ENCODE measurements around the gene FAU. TPM values are rescaled to one million over a fixed set of nuclear protein-coding genes. Genes with fewer than 3 reads are reported as not detected.

The FAU gene
- total and polyA plus RNA-seq, 2 of the 13 experiments (the other 11 are each of a cell fraction or from before 2014, with no cell fraction given) = 374 to 869 TPM

DNA sequence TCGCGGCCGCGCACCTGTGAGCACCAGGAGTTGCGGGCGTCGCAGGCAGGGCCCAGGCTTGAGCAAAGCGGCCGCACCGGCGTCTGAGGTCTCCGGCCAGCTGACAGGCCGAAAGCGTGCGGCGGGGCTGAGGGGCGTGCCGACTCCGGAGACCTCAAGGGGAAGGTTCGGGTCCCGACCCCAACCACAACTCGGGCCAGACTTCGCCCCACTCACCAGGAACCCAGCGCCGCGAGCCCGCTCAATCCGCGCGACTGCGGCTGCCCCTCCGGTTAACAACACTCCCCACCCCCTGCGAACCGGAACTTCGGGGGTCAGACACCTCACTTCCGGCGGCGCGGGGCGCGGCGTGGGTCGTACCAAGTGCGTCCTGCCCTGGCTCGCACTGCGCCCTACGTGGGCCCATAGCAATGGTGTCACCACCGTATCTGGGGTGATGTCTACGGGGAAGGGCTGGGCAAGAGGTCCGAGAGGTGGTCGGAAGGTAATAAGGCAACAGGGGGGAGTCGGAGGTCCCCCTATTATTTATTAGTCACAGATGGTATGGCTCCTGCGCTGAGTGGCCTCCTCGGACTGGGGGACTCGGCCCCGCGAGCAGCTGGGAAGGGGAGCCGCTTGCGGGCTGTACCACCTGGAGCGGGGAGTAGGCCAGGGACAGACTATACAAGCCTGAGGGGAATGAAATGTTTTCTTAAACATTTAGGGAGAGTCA, 12.5 kb upstream of the FAU start, which contains the start of gene SYVN1 (continued):
- TF ChIP-seq PHF5A (CRISPR knock-in tag; IDR thresholded peaks at IDR 0.05; ENCODE audit: low read depth, unreplicated experiment) (peak; percentile 24), POGK (CRISPR knock-in tag; conservative IDR thresholded peaks at IDR 0.05) (peak; percentile 74), TARDBP (CRISPR knock-in tag; IDR thresholded peaks at IDR 0.05) (peak; percentile 39; the same call in 1 of the 2 replicates), TBX2 (CRISPR knock-in tag; IDR thresholded peaks at IDR 0.05; ENCODE audit: borderline replicate concordance) (peak; percentile 62; the same call in 1 of the 2 replicates), ZUFSP (CRISPR knock-in tag; IDR thresholded peaks at IDR 0.05; ENCODE audit: borderline replicate concordance) (no peak), MED8 (CRISPR knock-in tag; IDR thresholded peaks at IDR 0.05; ENCODE audit: insufficient replicate concordance) (peak; percentile 67), ZNF354B (CRISPR knock-in tag; IDR thresholded peaks at IDR 0.05) (no peak), RFXAP (CRISPR knock-in tag; IDR thresholded peaks at IDR 0.05; ENCODE audit: borderline replicate concordance) (no peak), MYNN (CRISPR knock-in tag; IDR thresholded peaks at IDR 0.05; ENCODE audit: low read depth) (no peak), NR2F1 (CRISPR knock-in tag; IDR thresholded peaks at IDR 0.05) (no peak; a peak in 1 of 4 replicates), CENPBD1 (CRISPR knock-in tag; IDR thresholded peaks at IDR 0.05; ENCODE audit: borderline replicate concordance, low read depth) (no peak), FOXC1 (CRISPR knock-in tag; IDR thresholded peaks at IDR 0.05; ENCODE audit: borderline replicate concordance) (no peak), ZNF30 (CRISPR knock-in tag; IDR thresholded peaks at IDR 0.05) (no peak)
- TF ChIP-seq, protein P1, sequence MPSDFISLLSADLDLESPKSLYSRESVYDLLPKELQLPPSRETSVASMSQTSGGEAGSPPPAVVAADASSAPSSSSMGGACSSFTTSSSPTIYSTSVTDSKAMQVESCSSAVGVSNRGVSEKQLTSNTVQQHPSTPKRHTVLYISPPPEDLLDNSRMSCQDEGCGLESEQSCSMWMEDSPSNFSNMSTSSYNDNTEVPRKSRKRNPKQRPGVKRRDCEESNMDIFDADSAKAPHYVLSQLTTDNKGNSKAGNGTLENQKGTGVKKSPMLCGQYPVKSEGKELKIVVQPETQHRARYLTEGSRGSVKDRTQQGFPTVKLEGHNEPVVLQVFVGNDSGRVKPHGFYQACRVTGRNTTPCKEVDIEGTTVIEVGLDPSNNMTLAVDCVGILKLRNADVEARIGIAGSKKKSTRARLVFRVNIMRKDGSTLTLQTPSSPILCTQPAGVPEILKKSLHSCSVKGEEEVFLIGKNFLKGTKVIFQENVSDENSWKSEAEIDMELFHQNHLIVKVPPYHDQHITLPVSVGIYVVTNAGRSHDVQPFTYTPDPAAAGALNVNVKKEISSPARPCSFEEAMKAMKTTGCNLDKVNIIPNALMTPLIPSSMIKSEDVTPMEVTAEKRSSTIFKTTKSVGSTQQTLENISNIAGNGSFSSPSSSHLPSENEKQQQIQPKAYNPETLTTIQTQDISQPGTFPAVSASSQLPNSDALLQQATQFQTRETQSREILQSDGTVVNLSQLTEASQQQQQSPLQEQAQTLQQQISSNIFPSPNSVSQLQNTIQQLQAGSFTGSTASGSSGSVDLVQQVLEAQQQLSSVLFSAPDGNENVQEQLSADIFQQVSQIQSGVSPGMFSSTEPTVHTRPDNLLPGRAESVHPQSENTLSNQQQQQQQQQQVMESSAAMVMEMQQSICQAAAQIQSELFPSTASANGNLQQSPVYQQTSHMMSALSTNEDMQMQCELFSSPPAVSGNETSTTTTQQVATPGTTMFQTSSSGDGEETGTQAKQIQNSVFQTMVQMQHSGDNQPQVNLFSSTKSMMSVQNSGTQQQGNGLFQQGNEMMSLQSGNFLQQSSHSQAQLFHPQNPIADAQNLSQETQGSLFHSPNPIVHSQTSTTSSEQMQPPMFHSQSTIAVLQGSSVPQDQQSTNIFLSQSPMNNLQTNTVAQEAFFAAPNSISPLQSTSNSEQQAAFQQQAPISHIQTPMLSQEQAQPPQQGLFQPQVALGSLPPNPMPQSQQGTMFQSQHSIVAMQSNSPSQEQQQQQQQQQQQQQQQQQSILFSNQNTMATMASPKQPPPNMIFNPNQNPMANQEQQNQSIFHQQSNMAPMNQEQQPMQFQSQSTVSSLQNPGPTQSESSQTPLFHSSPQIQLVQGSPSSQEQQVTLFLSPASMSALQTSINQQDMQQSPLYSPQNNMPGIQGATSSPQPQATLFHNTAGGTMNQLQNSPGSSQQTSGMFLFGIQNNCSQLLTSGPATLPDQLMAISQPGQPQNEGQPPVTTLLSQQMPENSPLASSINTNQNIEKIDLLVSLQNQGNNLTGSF (CRISPR knock-in tag; IDR thresholded peaks at IDR 0.05) = peak; percentile 55
- TF ChIP-seq, protein P2, sequence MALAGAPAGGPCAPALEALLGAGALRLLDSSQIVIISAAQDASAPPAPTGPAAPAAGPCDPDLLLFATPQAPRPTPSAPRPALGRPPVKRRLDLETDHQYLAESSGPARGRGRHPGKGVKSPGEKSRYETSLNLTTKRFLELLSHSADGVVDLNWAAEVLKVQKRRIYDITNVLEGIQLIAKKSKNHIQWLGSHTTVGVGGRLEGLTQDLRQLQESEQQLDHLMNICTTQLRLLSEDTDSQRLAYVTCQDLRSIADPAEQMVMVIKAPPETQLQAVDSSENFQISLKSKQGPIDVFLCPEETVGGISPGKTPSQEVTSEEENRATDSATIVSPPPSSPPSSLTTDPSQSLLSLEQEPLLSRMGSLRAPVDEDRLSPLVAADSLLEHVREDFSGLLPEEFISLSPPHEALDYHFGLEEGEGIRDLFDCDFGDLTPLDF (CRISPR knock-in tag; IDR thresholded peaks at IDR 0.05) = peak; percentile 59
- TF ChIP-seq, protein P3, sequence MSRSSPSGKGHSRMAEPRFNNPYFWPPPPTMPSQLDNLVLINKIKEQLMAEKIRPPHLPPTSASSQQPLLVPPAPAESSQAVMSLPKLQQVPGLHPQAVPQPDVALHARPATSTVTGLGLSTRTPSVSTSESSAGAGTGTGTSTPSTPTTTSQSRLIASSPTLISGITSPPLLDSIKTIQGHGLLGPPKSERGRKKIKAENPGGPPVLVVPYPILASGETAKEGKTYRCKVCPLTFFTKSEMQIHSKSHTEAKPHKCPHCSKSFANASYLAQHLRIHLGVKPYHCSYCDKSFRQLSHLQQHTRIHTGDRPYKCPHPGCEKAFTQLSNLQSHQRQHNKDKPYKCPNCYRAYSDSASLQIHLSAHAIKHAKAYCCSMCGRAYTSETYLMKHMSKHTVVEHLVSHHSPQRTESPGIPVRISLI (CRISPR knock-in tag; IDR thresholded peaks at IDR 0.05; ENCODE audit: borderline replicate concordance) = peak; percentile 12; the same call in 1 of the 2 replicates

Data from HepG2 (cell line).